Lower leg skin (tissue), 3 donors: ENCODE results near the gene TPM2.

Source experiments
- POLR2A ChIP-seq, 2 donors: fragments of 450-650 bp; IDR thresholded peaks; one replicate each; pipeline ENCODE4 v1.6.1; 2016 to 2017; ENCODE audit warnings: antibody characterized with exemption in 2 of 2, mild to moderate bottlenecking in 1 of 2, moderate library complexity in 1 of 2
- TF ChIP-seq, protein P1 (sequence below), 3 donors: fragments of 450-650 bp; IDR thresholded peaks; one replicate each; pipeline ENCODE4 v1.5.1; 2016; ENCODE audit warnings: antibody characterized with exemption in 3 of 3, mild to moderate bottlenecking in 3 of 3, moderate library complexity in 2 of 3

- TF ChIP-seq, protein P1, sequence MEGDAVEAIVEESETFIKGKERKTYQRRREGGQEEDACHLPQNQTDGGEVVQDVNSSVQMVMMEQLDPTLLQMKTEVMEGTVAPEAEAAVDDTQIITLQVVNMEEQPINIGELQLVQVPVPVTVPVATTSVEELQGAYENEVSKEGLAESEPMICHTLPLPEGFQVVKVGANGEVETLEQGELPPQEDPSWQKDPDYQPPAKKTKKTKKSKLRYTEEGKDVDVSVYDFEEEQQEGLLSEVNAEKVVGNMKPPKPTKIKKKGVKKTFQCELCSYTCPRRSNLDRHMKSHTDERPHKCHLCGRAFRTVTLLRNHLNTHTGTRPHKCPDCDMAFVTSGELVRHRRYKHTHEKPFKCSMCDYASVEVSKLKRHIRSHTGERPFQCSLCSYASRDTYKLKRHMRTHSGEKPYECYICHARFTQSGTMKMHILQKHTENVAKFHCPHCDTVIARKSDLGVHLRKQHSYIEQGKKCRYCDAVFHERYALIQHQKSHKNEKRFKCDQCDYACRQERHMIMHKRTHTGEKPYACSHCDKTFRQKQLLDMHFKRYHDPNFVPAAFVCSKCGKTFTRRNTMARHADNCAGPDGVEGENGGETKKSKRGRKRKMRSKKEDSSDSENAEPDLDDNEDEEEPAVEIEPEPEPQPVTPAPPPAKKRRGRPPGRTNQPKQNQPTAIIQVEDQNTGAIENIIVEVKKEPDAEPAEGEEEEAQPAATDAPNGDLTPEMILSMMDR (IDR thresholded peaks at IDR 0.05) = no peak
- no peak for TF ChIP-seq POLR2A (IDR thresholded peaks at IDR 0.05)
Measured at GRCh38 chr9:35673132-35674024, 16.3 kb downstream of the TPM2 start, which contains the start of gene CA9.
